ENCODE results near the gene AP1M2.

GRCh38 chr19:10549733-10550132 is 37.4 kb downstream of the AP1M2 start:
- TF ChIP-seq EZH2 (IDR thresholded peaks at IDR 0.05), result no peak
- TF ChIP-seq POLR2AphosphoS5 (IDR thresholded peaks at IDR 0.05; ENCODE audit: borderline replicate concordance, low read depth, low read length), result no peak
